ENCODE measurements around the gene NARF. TPM values are rescaled to one million over a fixed set of nuclear protein-coding genes. Genes with fewer than 3 reads are reported as not detected.

Gene NARF
- total and polyA plus RNA-seq, 2 donors (not counting 1 experiment from before 2014, with no cell fraction given) = 92.4 to 103 TPM

DNA sequence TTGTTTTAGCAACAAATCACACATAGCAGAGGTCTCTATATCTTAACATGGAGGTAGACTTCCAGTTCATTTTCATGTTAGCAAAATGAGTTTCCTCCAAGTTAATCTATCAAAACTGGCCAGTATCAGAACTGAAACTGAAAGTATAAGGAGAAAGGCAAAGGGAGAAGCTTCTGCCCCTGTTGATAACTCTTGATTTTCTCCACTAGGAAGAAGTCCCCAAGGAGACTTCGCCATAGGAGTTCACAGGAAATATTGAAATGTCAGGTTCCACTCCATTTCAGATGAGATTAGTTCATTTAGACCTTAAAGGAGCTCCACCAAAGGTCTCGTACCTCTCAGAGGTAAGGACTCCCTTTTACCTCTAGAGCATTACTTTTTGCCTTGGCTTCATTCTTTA is 39.0 kb upstream of the NARF start:
- intact Hi-C loops (cut with micrococcal nuclease) = loop anchor here (2.0 to 10.0 kb wide), 5 partner anchors 125 to 229 kb away; partner anchors contain the start of gene WDR45B
- H2AFZ ChIP-seq (ENCODE audit: insufficient read depth, low read depth, low read length, poor library complexity, severe bottlenecking) = no peak overlapping the region
- peak overlapping the region; percentile 11 to 74 for H3K27ac ChIP-seq (ENCODE audit: low read length in 2 of 2)

DNA sequence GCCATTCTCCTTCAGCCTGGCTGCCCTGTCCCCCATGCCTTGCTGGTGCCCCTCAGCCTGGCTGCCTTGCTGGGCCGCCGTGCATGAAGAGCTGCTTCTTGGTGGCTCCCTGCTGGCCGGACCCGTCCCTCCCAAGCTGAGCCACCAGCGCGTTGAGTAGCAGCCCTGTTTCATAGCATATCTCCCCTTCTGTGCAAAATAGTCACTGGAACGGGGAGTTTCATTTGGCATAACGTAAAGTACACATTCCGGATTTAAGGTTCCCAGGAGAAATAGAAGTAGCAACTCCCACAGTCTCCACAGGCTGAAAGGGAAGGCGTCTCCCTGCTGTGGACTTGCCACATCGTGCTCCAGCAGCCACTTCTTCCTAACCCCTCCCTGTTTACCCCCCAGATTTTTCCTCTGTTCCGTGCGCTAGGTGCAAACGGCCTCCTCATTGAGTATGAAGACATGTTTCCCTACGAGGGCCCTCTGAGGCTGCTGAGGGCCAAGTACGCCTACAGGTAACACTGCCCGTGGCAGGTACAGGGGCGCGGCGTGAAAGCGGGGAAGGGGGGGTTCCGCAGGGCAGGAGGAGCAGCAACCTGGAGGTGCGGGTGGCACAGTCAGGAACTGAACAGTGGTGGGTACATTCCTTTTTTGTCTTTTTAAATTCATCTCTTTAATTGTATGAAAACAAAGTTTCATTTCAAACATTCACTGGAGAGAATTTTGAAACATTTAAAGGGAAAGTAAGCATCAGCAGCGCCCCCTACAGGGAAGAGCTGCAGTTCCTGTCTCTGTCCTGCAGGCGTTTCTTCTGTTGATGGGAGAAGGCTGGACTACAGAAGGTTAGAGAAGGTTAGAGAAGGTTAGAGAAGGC is 34.3 kb upstream of the NARF start:
- Histone ChIP-seq H4K20me1 (ENCODE audit: control insufficient read depth, insufficient read depth, low read length, poor library complexity, severe bottlenecking) (peaks cover 8% of the 10 kb centered on the region), H3K27ac (ENCODE audit: low read length in 2 of 2) (no peak overlapping the region), H3K79me2 (ENCODE audit: control insufficient read depth, insufficient read depth, low read length) (peaks cover 17% of the 10 kb centered on the region), H3K9me3 (ENCODE audit: control extremely low read depth in 1 of 3, control insufficient read depth in 2 of 3, insufficient read depth in 1 of 3, low read length in 2 of 3) (peaks cover 0 to 6% (median 0%) of the 10 kb centered on the region in 3 donors), H3K4me1 (ENCODE audit: control insufficient read depth in 2 of 2, insufficient read depth in 2 of 2, low read length in 2 of 2) (peaks cover 9 to 16% of the 10 kb centered on the region in 2 donors), H3K9ac (ENCODE audit: low read length) (no peak overlapping the region), H3K36me3 (replicated peaks in 1 of 2; ENCODE audit: control extremely low read depth in 1 of 2, control insufficient read depth in 1 of 2, extremely low read depth in 1 of 2, insufficient read depth in 2 of 2, low read length in 1 of 2) (peaks cover 0 to 24% of the 10 kb centered on the region in 2 experiments), H3K27me3 (replicated peaks in 1 of 4; ENCODE audit: control extremely low read depth in 1 of 4, control insufficient read depth in 3 of 4, insufficient read depth in 4 of 4, low read length in 3 of 4) (no peaks in the 10 kb centered on the region), H3K4me3 (ENCODE audit: control extremely low read depth in 1 of 5, extremely low read depth in 1 of 5, insufficient read depth in 1 of 5, low read depth in 2 of 5, low read length in 4 of 5) (no peak overlapping the region), H3K4me2 (replicated peaks; ENCODE audit: low read depth, low read length, poor library complexity, severe bottlenecking) (no peak overlapping the region), H2AFZ (ENCODE audit: insufficient read depth, low read depth, low read length, poor library complexity, severe bottlenecking) (no peak overlapping the region)
- Mint-ChIP-seq H3K27me3 (no peaks in the 10 kb centered on the region), H3K9me3 (ENCODE audit: insufficient read depth) (no peaks in the 10 kb centered on the region), H3K4me3 (no peak overlapping the region), H3K4me1 (peaks cover 14% of the 10 kb centered on the region), H3K27ac (no peak overlapping the region)
- ChIA-PET POLR2A (no interaction called here), CTCF (interaction anchor here (0.6 to 1.7 kb wide), 7 partner anchors 11 to 111 kb away, joined by 3 to 5 read pairs (median 3); no protein-coding TSS in a partner anchor)
- ATAC-seq (ENCODE audit: low read depth) = peak; percentile 45
- intact Hi-C loops (cut with micrococcal nuclease) = no loop called here
- DNase-seq = peak; percentile 62
- TF ChIP-seq EZH2 (IDR thresholded peaks at IDR 0.05; ENCODE audit: borderline replicate concordance, insufficient read depth, low read depth, low read length, poor library complexity, severe bottlenecking) = no peak
- TF ChIP-seq, protein P1, sequence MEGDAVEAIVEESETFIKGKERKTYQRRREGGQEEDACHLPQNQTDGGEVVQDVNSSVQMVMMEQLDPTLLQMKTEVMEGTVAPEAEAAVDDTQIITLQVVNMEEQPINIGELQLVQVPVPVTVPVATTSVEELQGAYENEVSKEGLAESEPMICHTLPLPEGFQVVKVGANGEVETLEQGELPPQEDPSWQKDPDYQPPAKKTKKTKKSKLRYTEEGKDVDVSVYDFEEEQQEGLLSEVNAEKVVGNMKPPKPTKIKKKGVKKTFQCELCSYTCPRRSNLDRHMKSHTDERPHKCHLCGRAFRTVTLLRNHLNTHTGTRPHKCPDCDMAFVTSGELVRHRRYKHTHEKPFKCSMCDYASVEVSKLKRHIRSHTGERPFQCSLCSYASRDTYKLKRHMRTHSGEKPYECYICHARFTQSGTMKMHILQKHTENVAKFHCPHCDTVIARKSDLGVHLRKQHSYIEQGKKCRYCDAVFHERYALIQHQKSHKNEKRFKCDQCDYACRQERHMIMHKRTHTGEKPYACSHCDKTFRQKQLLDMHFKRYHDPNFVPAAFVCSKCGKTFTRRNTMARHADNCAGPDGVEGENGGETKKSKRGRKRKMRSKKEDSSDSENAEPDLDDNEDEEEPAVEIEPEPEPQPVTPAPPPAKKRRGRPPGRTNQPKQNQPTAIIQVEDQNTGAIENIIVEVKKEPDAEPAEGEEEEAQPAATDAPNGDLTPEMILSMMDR (IDR thresholded peaks at IDR 0.05) = peak; percentile 76
- WGBS (ENCODE audit: insufficient coverage) = 89% methylated on average over 15 of the region's 25 CpGs

More for the DNA sequence above, 39.0 kb upstream of the NARF start:
- WGBS (ENCODE audit: insufficient coverage) = 50% methylated on average over 1 of the region's 2 CpGs
- H3K4me3 ChIP-seq (ENCODE audit: control extremely low read depth in 1 of 5, extremely low read depth in 1 of 5, insufficient read depth in 1 of 5, low read depth in 2 of 5, low read length in 4 of 5) = peak overlapping the region; percentile 14 to 90 (median 73)
- ATAC-seq (ENCODE audit: low read depth) (no peak), DNase-seq (peak; percentile 44)
- Mint-ChIP-seq H3K27me3 (no peaks in the 10 kb centered on the region), H3K4me1 (peaks cover 21% of the 10 kb centered on the region), H3K27ac (peak overlapping the region; percentile 63), H3K9me3 (ENCODE audit: insufficient read depth) (no peaks in the 10 kb centered on the region), H3K4me3 (peak overlapping the region; percentile 89)
- no peak for TF ChIP-seq EZH2 (IDR thresholded peaks at IDR 0.05; ENCODE audit: borderline replicate concordance, insufficient read depth, low read depth, low read length, poor library complexity, severe bottlenecking)
- H3K79me2 ChIP-seq (ENCODE audit: control insufficient read depth, insufficient read depth, low read length) = peaks cover 40% of the 10 kb centered on the region
- peak overlapping the region; percentile 93 for H3K4me2 ChIP-seq (replicated peaks; ENCODE audit: low read depth, low read length, poor library complexity, severe bottlenecking)
- ChIA-PET CTCF (interaction anchor here (0.8 to 1.7 kb wide), 5 partner anchors 8 to 74 kb away, joined by 3 to 11 read pairs (median 5); no protein-coding TSS in a partner anchor), POLR2A (interaction anchor here (0.7 to 1.4 kb wide), 3 partner anchors 15 to 359 kb away, joined by 4 to 6 read pairs (median 6); no protein-coding TSS in a partner anchor)
- H3K4me1 ChIP-seq (ENCODE audit: control insufficient read depth in 2 of 2, insufficient read depth in 2 of 2, low read length in 2 of 2) = peaks cover 18 to 21% of the 10 kb centered on the region in 2 donors
- peaks cover 34% of the 10 kb centered on the region for H4K20me1 ChIP-seq (ENCODE audit: control insufficient read depth, insufficient read depth, low read length, poor library complexity, severe bottlenecking)
- H3K36me3 ChIP-seq (replicated peaks in 1 of 2; ENCODE audit: control extremely low read depth in 1 of 2, control insufficient read depth in 1 of 2, extremely low read depth in 1 of 2, insufficient read depth in 2 of 2, low read length in 1 of 2) = peaks cover 0 to 29% of the 10 kb centered on the region in 2 experiments
- peaks cover 0 to 6% (median 0%) of the 10 kb centered on the region in 3 donors for H3K9me3 ChIP-seq (ENCODE audit: control extremely low read depth in 1 of 3, control insufficient read depth in 2 of 3, insufficient read depth in 1 of 3, low read length in 2 of 3)
- H3K9ac ChIP-seq (ENCODE audit: low read length) = peak overlapping the region; percentile 93
- no peaks in the 10 kb centered on the region for H3K27me3 ChIP-seq (replicated peaks in 1 of 4; ENCODE audit: control extremely low read depth in 1 of 4, control insufficient read depth in 3 of 4, insufficient read depth in 4 of 4, low read length in 3 of 4)
